22Rv1 (cell line): ENCODE data around the gene CCDC160.
"Not testable (repeated sequence)": the region's sequence is repeated elsewhere in the genome, so short reads cannot be mapped to it uniquely, and the experiment has no call there.

ENCODE experiments used
- H3K27ac ChIP-seq: fragments of 450-650 bp; 2 replicates; pipeline ENCODE4 v1.5.1; 2017
- ZFX ChIP-seq: fragments of 450-650 bp; IDR thresholded peaks from 2 replicates; pipeline ENCODE4 v1.6.1; 2017; ENCODE audit warnings: antibody characterized with exemption, borderline replicate concordance
- TF ChIP-seq, protein P1 (sequence below): fragments of 450-650 bp; IDR thresholded peaks from 2 replicates; pipeline ENCODE4 v1.5.1; 2017; ENCODE audit warnings: mild to moderate bottlenecking

Gene CCDC160

DNA sequence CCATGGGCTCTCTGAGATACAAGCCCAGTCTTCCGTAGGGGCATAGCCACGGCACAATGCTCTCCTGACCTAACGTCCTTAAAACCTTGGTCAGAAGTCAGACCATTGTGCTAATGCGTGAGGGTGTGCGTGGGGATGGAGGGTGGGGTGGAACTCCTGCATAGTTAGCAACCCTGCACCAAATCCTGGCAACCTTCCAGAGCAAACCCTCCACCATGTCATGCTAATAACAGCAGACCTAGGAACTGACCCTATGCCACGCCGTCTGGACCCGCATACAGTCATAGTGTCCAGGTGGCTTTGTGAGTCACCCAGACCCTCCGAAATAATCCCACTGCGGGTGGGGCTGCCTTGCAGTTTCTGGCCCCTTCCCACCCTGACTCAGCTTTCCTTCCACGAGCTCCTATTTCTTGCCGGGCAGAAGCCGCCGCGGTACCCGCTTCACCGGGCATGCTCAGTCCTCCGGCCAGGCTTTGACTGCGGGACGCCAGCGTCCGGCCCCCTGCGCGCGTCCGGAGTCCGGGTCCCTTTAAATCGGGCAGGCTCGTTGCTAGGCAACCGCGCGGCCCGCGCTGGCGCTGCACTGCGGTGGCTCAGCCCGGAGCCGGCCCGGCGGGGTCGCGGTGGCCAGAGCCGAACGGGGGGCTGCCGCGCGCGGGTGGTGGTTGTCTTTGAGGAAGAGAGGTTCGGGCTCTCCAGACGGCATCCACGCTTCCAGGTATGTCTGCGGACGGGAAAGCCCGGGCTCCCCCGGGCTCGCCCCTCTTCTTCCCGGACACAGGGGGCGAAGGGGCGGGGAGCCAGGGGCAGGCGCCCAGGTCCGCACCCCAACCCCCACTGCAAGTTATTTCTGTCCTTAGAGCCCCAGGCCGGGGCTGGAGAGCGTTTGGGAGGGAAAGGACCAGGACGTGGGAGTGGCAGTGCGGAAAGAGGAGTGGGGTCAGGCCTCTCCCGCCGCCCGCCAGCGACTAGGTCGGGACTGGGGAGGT, at the start of gene CCDC160:
Gene CCDC160 (plus strand): TSS at position 557 of the 989 bp plus-strand sequence. CDS start 7,619 bp downstream, outside the sequence.
- TF ChIP-seq, protein P1, sequence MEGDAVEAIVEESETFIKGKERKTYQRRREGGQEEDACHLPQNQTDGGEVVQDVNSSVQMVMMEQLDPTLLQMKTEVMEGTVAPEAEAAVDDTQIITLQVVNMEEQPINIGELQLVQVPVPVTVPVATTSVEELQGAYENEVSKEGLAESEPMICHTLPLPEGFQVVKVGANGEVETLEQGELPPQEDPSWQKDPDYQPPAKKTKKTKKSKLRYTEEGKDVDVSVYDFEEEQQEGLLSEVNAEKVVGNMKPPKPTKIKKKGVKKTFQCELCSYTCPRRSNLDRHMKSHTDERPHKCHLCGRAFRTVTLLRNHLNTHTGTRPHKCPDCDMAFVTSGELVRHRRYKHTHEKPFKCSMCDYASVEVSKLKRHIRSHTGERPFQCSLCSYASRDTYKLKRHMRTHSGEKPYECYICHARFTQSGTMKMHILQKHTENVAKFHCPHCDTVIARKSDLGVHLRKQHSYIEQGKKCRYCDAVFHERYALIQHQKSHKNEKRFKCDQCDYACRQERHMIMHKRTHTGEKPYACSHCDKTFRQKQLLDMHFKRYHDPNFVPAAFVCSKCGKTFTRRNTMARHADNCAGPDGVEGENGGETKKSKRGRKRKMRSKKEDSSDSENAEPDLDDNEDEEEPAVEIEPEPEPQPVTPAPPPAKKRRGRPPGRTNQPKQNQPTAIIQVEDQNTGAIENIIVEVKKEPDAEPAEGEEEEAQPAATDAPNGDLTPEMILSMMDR: no peak
- TF ChIP-seq ZFX: no peak
- H3K27ac ChIP-seq: no peak within 1 kb of the TSS

- TF ChIP-seq, protein P1: no peak
- TF ChIP-seq ZFX: no peak
- H3K27ac ChIP-seq: no peak overlapping the region
Measured at GRCh38 chrX:134191281-134191680, 45.7 kb upstream of the CCDC160 start.

- TF ChIP-seq, protein P1: no peak
- TF ChIP-seq ZFX: no peak
- H3K27ac ChIP-seq: no peak overlapping the region
Measured at GRCh38 chrX:134194915-134195314, 42.1 kb upstream of the CCDC160 start.

DNA sequence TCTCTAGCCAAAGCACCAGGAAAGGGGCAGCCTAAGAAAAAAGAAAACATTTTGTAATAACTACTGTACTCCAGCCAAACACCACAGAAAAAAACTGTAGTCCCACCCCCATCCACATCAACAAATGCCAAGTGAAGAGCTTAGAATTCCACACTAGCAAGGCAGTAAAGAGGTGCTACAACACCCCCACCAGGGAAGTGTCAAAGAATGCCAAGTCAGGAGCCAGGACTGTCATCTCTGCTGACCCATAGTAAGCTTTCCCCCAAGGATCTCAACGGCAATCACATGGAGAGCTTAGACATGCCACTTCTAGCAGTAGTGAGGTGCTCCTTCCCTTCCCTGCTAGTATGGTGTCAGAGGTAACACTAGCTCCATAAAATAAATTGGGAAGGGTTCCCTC, 34.4 kb upstream of the CCDC160 start:
- TF ChIP-seq, protein P1: no peak
- TF ChIP-seq ZFX: no peak
- H3K27ac ChIP-seq: no peak overlapping the region

- TF ChIP-seq, protein P1: no peak
- no peak for TF ChIP-seq ZFX
- no peak overlapping the region for H3K27ac ChIP-seq
Measured at GRCh38 chrX:134206221-134206620, 30.8 kb upstream of the CCDC160 start.

- H3K27ac ChIP-seq: no peak overlapping the region
- TF ChIP-seq, protein P1: no peak
- TF ChIP-seq ZFX: no peak
Measured at GRCh38 chrX:134210465-134210864, 26.5 kb upstream of the CCDC160 start.

GRCh38 chrX:134235236-134235635, 1.7 kb upstream of the CCDC160 start:
- peak overlapping the region; percentile 27; the same call in 1 of the 2 replicates for H3K27ac ChIP-seq
- no peak for TF ChIP-seq ZFX
- TF ChIP-seq, protein P1: no peak

DNA sequence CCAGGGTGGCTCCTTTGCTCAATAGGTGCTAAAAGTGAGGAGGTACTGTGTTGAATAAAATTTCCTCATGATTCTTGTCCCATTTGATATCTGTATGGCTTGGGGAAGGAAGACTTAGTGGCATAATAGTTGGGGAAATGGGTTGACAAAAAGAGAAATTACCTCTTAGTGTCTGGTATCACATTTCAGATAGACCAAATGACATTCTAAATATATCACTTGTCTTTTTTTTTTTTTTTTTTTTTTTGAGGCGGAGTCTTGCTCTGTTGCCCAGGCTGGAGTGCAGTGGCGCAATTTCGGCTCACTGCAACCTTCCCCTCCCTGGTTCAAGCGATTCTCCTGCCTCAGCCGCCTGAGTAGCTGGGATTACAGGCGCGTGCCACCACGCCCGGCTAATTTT, 1.2 kb downstream of the CCDC160 start:
- H3K27ac ChIP-seq: not testable (repeated sequence)
